Fibroblast of lung (primary cell): ENCODE data around the gene FLNB. TPM values are rescaled to one million over a fixed set of nuclear protein-coding genes. Genes with fewer than 3 reads are reported as not detected.

Source experiments
- DNase-seq, 2 donors: peaks; one replicate each; pipeline versions ENCODE4 v3.0.0 to v3.0.0-alpha.2; 2010; ENCODE audit warnings: low read depth in 2 of 2
- H2AFZ ChIP-seq: 2 replicates; pipeline ENCODE4 v1.5.1; 2012; ENCODE audit warnings: low read length, control low read depth, inconsistent platforms
- H3K27ac ChIP-seq: 2 replicates; pipeline ENCODE4 v1.5.1; 2011; ENCODE audit warnings: low read length, control low read depth; ENCODE audit not compliant: insufficient read depth
- H3K27me3 ChIP-seq: 2 replicates; pipeline ENCODE4 v1.5.1; 2011; ENCODE audit warnings: mild to moderate bottlenecking, low read length; ENCODE audit not compliant: control insufficient read depth, insufficient read depth
- H3K36me3 ChIP-seq: 2 replicates; pipeline ENCODE4 v1.5.1; 2011; ENCODE audit warnings: low read length; ENCODE audit not compliant: control insufficient read depth, insufficient read depth
- H3K4me1 ChIP-seq: 2 replicates; pipeline ENCODE4 v1.5.1; 2011; ENCODE audit warnings: low read length; ENCODE audit not compliant: control insufficient read depth, insufficient read depth; ENCODE audit errors: extremely low read depth
- H3K4me2 ChIP-seq: 2 replicates; pipeline ENCODE4 v1.5.1; 2011; ENCODE audit warnings: low read length, control low read depth; ENCODE audit not compliant: insufficient read depth; ENCODE audit errors: extremely low read depth
- H3K4me3 ChIP-seq, 4 experiments: fragments of 200-600 bp in 1 of 4; sonication (generic) in 1 of 4; replicated peaks in 1 of 4; 2 replicates each; pipeline ENCODE4 v1.5.1; 2011 to 2016; ENCODE audit warnings: low read length in 4 of 4, low read depth in 3 of 4, mild to moderate bottlenecking in 3 of 4, control low read depth in 2 of 4, inconsistent platforms in 1 of 4, mixed read lengths in 1 of 4; ENCODE audit not compliant: insufficient read depth in 1 of 4; ENCODE audit errors: control extremely low read depth in 1 of 4
- H3K79me2 ChIP-seq: 2 replicates; pipeline ENCODE4 v1.5.1; 2012; ENCODE audit warnings: mild to moderate bottlenecking, low read length, inconsistent platforms; ENCODE audit not compliant: control insufficient read depth, insufficient read depth
- H3K9ac ChIP-seq: 2 replicates; pipeline ENCODE4 v1.5.1; 2011; ENCODE audit warnings: mild to moderate bottlenecking, low read length, control low read depth; ENCODE audit not compliant: insufficient read depth
- H3K9me3 ChIP-seq: 2 replicates; pipeline ENCODE4 v1.5.1; 2012; ENCODE audit warnings: low read depth, low read length; ENCODE audit not compliant: control insufficient read depth, insufficient read depth
- H4K20me1 ChIP-seq: 2 replicates; pipeline ENCODE4 v1.5.1; 2011; ENCODE audit warnings: low read length; ENCODE audit not compliant: control insufficient read depth, insufficient read depth; ENCODE audit errors: extremely low read depth
- EZH2 ChIP-seq: IDR thresholded peaks from 2 replicates; pipeline ENCODE4 v1.5.1; 2012; ENCODE audit warnings: low read length, control low read depth, mild to moderate bottlenecking; ENCODE audit errors: missing control alignments
- polyA plus RNA-seq, 2 donors: library from polyadenylated mRNA; depleted of rRNA in 1 of 2; stranded (reverse) in 1 of 2; unstranded in 1 of 2; fragments of >200 nt; gene quantifications; 2 replicates each; pipeline ENCODE4 v1.2.1, GENCODE V29; 2011 to 2012; ENCODE audit warnings: missing spikeins in 1 of 2
- total RNA-seq: library from RNA; depleted of rRNA; stranded (reverse); fragments of >200 nt; gene quantifications from 2 replicates; pipeline ENCODE4 v1.2.1, GENCODE V29; 2014
- TF ChIP-seq, protein P1 (sequence below), 2 donors: IDR thresholded peaks in 1 of 2; conservative IDR thresholded peaks in 1 of 2; 1 replicate in 1 of 2; 2 replicates in 1 of 2; pipeline ENCODE4 v1.5.1; 2011 to 2012; ENCODE audit warnings: low read length in 2 of 2, control low read depth in 1 of 2, inconsistent platforms in 1 of 2, low read depth in 1 of 2, mild to moderate bottlenecking in 1 of 2

Gene FLNB
- total and polyA plus RNA-seq, 2 donors (not counting 1 experiment from before 2014, with no cell fraction given): 81.7 to 105 TPM

- Histone ChIP-seq H3K27me3 (no peaks in the 10 kb centered on the region), H3K4me3 (no peak overlapping the region), H4K20me1 (no peaks in the 10 kb centered on the region), H3K27ac (no peak overlapping the region), H3K79me2 (peaks cover 64% of the 10 kb centered on the region), H3K9ac (no peak overlapping the region), H3K4me2 (no peak overlapping the region), H3K36me3 (no peaks in the 10 kb centered on the region), H3K9me3 (no peaks in the 10 kb centered on the region), H3K4me1 (peaks cover 3% of the 10 kb centered on the region), H2AFZ (no peak overlapping the region)
- TF ChIP-seq, protein P1, sequence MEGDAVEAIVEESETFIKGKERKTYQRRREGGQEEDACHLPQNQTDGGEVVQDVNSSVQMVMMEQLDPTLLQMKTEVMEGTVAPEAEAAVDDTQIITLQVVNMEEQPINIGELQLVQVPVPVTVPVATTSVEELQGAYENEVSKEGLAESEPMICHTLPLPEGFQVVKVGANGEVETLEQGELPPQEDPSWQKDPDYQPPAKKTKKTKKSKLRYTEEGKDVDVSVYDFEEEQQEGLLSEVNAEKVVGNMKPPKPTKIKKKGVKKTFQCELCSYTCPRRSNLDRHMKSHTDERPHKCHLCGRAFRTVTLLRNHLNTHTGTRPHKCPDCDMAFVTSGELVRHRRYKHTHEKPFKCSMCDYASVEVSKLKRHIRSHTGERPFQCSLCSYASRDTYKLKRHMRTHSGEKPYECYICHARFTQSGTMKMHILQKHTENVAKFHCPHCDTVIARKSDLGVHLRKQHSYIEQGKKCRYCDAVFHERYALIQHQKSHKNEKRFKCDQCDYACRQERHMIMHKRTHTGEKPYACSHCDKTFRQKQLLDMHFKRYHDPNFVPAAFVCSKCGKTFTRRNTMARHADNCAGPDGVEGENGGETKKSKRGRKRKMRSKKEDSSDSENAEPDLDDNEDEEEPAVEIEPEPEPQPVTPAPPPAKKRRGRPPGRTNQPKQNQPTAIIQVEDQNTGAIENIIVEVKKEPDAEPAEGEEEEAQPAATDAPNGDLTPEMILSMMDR (conservative IDR thresholded peaks at IDR 0.05 in 1 of 2, IDR thresholded peaks at IDR 0.05 in 1 of 2; ENCODE audit: low read depth in 1 of 2, low read length in 2 of 2): no peak
- no peak for TF ChIP-seq EZH2
- DNase-seq: no peak
Observed at GRCh38 chr3:58026598-58026997, 18.4 kb downstream of the FLNB start.

DNA sequence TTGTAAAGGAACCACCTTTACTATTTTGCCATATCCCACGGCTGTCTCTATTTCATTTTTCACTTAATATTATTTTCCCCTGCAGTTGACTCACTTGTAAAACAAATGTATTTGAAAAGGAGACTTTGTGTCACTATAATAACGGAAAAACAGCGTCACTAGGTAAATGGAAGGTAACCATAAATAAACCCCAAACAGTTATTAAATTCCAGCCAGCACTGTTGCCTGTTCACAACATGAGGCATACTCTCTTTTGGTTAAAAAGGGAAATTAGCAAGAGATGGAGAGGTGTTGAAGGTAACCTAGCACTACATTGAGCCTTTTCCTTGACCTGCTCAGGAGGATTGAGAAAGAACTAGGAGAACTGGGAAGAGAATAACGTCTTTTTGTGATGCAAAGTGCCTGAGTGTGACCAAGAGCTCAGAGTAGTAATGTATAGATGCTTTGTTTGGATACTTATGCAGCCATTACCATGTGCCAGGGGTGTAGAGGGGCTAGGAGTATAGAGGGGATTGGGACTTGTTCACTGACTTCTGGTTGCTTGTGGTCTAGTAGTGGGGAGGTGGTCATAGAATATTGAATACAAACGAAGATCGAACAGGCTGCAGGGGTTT lies 19.6 kb downstream of the FLNB start:
- peaks cover 3% of the 10 kb centered on the region for H3K4me1 ChIP-seq
- H3K36me3 ChIP-seq: no peaks in the 10 kb centered on the region
- no peaks in the 10 kb centered on the region for H3K27me3 ChIP-seq
- DNase-seq: no peak
- no peak overlapping the region for H3K4me3 ChIP-seq
- no peak overlapping the region for H3K9ac ChIP-seq
- H2AFZ ChIP-seq: no peak overlapping the region
- H3K9me3 ChIP-seq: no peaks in the 10 kb centered on the region
- TF ChIP-seq, protein P1 (conservative IDR thresholded peaks at IDR 0.05 in 1 of 2, IDR thresholded peaks at IDR 0.05 in 1 of 2; ENCODE audit: low read depth in 1 of 2, low read length in 2 of 2): no peak
- no peak for TF ChIP-seq EZH2
- no peak overlapping the region for H3K4me2 ChIP-seq
- peaks cover 65% of the 10 kb centered on the region for H3K79me2 ChIP-seq
- H4K20me1 ChIP-seq: no peaks in the 10 kb centered on the region
- no peak overlapping the region for H3K27ac ChIP-seq

GRCh38 chr3:58028902-58029301 lies 20.7 kb downstream of the FLNB start:
- Histone ChIP-seq H3K9ac (no peak overlapping the region), H3K27me3 (no peaks in the 10 kb centered on the region), H3K4me2 (no peak overlapping the region), H3K4me1 (peaks cover 3% of the 10 kb centered on the region), H3K36me3 (no peaks in the 10 kb centered on the region), H2AFZ (no peak overlapping the region), H3K9me3 (no peaks in the 10 kb centered on the region), H3K79me2 (peaks cover 65% of the 10 kb centered on the region), H3K4me3 (no peak overlapping the region), H4K20me1 (no peaks in the 10 kb centered on the region), H3K27ac (no peak overlapping the region)
- no peak for DNase-seq
- TF ChIP-seq, protein P1 (conservative IDR thresholded peaks at IDR 0.05 in 1 of 2, IDR thresholded peaks at IDR 0.05 in 1 of 2; ENCODE audit: low read depth in 1 of 2, low read length in 2 of 2): no peak
- TF ChIP-seq EZH2: no peak
